Stimulated activated CD4-positive, alpha-beta T cell treated with anti-CD3 and anti-CD28 coated beads, Interleukin-1b, Interleukin-23, amount 100 ng/mL, for 4 hours (primary cell): ENCODE data around the gene EPHA3.

Experiments
- DNase-seq, 2 donors: peaks; one replicate each; pipeline ENCODE4 v3.0.0-alpha.2; 2020; ENCODE audit warnings: low read depth in 2 of 2

The EPHA3 gene

DNA sequence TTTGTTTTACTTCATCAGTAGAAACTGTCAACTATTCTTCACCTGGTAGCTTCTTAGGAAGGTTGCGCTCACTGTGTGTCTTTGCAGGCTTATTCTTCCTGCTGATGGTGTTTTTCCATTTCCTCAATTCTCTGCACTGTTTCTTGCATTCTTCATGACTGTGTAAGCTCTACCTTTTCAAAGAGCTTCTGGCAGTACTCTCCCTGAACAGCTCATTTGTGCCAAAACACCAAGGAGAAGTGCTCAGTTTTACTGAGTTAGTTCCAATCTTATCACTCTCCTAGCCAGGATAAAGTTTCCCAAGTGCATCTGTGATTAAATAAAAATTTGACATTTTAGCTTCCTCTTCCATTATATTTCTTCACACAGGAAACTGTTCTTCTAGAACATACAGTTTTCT is 339.8 kb downstream of the EPHA3 start:
- no peak for DNase-seq

DNA sequence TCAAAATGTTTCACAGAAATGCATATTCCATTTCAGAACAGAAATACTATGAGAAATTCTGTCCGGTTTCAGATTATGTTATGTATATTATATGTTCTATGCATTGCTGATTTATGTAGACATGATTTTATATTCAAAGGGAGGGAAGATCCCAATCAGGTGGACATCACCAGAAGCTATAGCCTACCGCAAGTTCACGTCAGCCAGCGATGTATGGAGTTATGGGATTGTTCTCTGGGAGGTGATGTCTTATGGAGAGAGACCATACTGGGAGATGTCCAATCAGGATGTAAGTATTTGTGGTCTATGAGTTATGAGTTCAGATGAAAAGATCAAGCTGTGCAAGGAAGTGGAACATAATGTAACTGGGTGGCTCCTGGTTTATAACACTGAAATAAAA is 341.7 kb downstream of the EPHA3 start:
- no peak for DNase-seq

DNA sequence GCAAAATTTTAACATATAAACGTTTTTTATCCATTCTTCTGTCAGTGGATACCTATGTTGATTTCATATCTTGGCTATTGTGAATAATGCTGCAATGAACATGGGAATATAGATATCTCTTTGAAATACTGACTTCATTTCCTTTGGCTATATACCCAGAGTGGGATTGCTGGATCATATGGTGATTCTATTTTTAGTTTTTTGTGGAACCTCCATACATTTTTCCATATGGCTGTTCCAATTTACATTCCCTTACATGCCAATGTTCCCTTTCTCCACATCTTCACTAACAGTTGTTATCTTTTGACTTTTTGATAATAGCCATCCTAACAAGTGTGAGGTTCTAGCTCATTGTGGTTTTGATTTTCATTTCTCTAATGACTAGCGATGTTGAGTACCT is 344.6 kb downstream of the EPHA3 start:
- no peak for DNase-seq

DNA sequence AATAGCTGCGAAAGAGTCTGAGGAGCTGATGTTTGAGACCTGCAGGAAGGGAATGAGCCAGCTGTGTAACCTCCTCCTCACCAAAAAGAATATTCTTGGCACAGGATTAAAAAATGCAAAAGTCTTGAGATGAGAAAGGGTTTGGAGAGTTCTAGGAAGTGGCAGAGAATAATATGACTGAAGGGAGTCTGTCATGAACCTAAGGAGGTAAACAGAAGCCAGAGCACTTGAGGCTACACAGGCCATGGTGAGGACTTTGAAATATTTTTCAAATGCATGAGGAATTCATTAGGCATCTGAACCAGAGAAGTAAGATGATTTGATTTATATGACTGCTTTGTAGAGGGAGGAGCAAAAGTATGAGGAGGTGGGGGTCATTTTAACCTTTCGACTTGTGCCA is 347.8 kb downstream of the EPHA3 start:
- DNase-seq = no peak

DNA sequence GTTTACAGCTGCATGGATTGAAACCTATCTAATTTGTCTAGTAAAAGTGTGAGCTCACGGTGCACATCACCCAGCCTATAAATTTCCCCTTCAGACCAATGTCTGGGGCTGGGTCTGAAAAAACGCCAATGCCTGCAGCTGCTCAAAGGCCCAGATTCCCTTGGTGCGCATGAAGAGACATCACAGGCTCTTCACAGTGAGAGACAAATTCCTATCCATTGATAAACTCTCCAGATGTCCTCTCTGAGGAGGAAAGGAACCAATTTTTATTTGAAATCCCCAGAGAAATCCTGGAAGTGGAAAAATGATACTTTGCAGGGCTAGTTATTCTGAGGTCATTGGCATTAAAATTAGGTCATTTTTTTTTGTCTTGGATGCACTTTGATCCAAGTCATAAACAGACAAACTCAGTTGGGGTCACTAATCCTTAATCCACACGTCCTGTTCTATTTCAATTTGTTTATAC is 360.5 kb downstream of the EPHA3 start:
- no peak for DNase-seq

DNA sequence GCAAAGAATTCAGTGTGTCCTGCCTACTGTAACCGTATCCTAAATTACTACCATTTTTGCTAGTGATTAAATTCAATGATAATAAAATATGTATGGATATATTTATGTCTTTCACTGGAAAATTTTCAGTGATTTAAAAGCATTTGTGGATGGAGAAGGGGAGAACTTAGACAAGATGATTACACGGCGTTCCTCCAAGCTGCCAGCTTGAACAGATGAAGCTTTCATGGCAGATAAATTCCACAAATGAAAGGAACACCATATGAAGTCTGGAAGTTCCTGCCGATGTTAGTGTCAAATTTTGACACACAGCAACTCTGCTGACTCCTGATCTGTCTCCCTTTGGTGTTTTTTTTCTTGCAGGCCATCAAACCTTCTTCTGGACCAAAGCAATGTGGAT is 364.7 kb downstream of the EPHA3 start:
- DNase-seq = no peak

DNA sequence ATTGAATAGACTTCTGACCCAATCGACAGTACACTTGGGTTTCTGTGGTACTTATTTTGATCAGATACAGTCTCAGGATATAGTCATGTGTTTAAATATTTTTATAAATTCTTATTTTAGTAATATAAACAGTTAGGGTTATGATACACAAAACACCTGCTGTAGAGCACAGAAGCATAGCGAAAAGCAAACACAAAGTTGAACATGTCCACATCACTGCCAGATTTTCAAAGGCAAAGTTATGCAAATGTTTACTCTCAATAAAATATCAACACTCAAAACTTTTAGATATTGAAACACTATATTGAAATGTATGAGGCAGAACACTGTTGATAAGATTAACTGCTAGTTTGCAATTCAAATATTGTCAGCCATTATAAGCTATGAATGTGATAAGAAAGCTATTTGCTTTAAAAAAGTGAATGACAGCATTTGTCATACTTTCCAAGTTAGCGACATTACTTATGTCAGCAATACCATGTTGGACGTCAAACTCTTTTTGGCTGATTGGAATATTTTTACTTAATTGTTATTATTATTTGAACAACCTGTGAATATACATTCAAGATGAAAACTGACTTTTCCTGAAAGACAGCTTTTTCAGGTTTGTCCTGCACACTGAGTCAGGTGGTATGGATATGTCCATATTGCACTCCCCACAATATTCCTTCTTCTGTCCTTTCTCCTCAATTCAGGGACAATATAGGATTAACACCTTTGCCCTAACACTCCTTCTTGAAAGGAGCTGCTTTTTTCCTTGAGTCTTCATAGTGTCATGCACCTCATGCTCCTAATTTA is 367.1 kb downstream of the EPHA3 start:
- no peak for DNase-seq

DNA sequence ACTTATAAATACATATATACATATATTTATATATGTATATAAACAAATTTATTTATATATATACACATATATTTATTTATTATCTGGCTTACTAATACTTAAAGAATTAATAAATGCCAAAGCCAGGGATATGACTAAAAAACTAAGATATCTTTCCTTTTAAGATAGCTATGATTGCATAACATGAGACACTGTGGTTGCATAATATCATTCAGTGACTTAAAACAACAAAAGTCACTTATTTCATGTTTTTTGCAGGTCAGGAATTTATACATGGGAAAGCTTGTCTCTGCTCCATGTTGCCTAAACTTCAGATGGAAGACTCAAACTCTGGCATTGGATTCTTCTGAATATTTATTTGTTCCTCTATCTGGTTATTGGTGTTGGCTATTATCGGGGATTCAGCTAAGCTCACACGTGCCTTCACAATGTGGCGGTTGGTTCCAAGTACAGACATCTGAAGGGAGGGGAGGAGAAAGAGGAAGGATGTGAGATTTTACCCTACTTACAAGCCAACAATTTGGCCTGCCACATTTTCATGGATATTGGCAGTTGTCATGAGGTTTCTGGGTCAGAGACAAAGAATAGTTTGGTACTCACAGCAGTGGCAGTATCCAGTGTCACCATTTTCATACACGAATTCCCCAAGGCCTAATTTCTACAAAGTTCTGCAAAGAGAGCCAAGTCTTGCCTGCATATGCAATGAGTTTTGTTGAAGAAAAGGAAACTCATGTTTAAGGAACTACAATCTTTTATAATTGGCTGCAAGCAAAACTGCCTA is 381.6 kb downstream of the EPHA3 start:
- no peak for DNase-seq

DNA sequence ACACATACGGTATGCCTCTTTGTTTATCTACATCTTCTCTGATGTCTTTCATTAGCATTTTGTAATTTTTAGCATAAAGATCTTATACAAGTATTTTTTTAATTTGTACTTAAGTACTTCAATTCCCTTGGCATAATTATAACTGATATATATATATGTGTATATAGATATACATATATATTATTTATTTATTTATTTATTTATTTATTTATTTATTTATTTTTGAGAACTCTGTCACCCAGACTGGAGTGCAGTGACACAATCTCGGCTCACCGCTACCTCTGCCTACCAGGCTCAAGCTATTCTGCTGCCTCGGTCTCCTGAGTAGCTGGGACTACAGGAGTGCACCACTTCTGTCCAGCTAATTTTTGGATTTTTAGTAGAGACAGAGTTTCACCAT is 382.7 kb downstream of the EPHA3 start:
- no peak for DNase-seq

DNA sequence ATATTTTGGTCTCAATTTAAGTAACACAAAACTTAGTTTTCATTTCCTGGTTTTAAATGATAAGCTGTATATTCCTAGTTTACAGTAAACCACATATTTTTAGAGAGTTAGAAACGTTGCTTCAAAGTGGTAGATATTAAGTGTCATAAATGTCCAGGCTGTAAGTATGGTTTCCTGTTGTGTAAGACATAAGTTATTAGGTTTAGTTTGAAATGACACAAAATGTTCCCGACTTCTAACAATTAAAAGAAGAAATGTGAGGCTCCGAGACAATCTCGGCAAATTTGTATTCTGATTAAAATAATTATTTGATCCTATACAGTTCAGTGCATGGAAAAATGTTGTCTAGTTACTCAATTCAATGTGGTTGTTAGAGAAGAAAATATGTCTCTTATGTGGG is 387.3 kb downstream of the EPHA3 start:
- no peak for DNase-seq

DNA sequence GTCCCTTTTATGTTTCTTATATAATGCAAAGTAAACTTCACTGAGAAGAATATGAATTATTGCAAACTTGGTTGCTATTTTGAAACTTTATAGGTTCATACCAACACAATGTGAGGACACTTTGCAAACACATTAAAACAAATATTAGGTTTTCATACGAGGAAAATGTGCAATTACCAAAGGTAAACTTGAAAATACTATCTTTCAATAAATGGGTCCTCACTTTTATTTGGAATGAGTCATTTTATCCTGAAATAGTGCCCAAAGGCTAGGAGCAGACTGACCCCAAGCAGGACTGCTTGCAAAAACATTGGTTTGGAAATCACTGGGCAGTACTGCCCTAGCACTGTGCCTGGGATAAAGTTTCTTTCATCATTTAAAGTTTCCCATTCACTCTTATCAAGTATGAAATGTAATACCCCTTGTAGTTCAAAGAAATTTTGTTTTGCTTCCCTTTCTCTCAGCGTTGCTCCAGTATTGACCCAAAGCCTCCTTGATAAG is 396.5 kb downstream of the EPHA3 start:
- no peak for DNase-seq

DNA sequence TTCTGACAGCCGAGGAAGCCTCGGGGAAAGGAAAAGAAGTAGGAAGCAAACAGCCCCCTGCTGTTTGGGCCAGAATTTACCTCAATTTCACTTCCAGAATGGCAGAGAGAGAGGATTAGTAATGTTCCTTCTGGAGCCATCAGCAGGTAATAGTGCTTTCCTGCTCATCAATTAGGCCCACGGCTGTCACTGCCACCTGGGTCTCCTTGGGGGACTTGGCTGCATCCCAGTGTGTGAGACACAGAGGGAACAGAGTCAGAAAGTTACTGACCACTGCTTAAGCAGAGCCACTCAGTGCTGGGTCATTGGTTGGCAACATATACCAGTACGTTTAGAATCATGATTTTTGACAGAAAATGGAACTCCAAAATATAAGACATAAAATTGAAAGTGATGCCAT is 397.0 kb downstream of the EPHA3 start:
- no peak for DNase-seq

DNA sequence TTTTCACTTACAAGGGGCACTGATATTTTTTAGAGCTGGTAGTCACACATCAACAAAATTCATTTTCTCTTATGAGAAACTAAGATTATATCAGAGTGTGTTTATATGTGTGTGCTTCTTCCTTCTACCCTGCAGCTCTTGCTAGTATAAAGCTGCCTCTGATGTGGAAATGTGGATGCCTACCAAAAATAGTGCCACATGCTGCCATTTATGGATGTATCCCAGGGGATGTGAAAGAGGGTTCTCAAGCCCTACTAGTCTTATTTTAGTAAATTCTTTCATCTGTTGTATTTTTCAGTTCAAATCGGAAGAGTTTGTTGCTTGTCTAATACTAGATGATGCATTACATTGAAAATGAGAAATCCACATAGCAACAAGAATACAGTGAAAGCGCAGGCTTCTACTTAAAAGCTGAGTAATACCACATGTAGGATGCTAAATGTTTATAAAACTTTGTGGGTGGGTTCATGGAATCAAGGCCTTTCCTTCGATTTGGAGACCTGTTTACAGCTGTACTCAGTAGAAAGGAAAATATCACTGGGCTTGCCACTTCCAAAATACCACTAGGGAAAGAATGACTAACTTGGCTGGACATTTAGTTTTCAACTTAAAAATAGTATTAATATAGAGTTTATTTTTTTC is 399.2 kb downstream of the EPHA3 start:
- no peak for DNase-seq

DNA sequence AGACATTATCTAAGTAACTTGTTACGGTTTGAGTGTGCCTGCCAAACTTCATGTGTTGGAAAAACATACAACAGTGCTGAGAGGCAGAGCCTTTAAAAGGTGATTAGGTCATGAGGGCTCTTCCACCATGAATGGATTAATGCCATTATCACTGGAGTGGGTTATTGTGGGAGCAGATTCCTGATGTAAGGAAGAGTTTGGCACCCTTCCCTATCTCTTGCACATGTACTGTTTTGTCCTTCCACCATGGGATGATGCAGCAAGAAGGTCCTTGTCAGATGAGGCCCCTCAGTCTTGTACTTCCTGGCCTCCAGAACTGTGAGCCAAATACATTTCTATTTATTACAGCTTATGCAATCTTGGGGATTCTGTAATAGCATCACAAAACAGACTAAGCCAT is 413.9 kb downstream of the EPHA3 start:
- DNase-seq = no peak

DNA sequence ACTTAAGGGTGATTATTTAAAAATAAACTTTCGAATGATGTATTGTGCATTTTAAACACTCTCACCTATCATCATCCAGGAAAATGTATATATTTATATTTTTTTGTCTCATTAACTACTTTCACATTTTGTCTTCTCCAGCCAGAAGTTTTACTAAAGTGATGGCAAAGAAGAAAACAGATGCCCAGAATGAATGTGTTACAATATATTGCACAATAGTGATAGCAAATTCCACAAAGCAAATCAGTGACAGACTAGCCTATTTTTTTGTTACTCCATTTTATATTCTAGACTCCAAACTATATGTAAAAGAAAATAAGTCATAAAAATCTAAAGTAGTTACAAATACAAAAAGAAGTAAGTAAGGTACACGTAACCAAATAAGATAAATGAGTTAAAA is 414.7 kb downstream of the EPHA3 start:
- DNase-seq = no peak

DNA sequence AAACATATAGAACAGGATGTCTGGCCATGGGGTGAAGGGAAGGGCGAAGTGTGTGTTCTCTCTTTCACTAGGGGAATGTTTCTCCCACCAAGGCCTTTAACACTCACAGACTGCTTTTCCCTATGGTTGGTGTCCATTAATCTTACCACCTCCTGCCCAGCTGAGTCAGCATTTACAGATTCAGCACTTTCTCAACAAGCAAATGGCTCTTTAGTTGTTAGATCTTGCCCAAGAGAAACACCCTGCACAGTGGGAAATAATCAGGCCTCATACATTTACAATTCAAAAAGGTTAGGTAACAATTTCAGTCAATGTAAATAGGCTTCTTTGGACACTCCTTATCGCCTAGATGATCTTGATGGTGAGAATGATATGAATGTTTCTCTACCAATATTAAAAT is 418.2 kb downstream of the EPHA3 start:
- DNase-seq = no peak

DNA sequence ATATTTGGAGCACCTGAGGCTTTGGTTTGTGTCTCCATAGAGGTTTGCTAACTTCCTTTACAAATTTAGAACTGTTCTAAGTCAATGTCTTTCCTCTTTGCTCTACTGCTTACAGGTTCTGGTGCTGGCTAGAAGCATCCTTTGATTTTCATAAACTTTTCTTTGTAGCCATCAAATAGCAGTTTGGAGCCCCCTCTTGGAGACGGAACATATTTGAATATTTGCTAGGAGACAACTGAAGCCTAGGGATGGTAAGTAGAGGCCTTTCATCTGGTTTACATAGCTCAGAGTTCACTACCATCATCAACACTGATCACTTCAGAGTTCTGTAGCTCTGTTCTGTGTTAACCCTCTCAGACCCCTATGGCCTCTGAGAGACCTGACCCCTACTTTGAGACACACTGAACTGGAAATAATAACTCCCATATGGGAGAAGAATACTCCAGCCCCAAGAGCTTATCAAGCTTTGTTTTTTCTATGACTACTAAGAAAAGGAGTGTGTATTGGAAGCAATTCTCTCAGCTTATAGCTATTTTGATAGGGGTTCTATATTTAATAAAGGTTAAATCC is 420.4 kb downstream of the EPHA3 start:
- no peak for DNase-seq
